ENCODE results near the gene TEX26. TPM values are rescaled to one million over a fixed set of nuclear protein-coding genes. Genes with fewer than 3 reads are reported as not detected.

Gene TEX26
- total RNA-seq, 1 donor from 2014 or later: not detected

- no peak for TF ChIP-seq CTCF (IDR thresholded peaks at IDR 0.05; ENCODE audit: unreplicated experiment)
- Mint-ChIP-seq H3K27me3 (ENCODE audit: unreplicated experiment) (no peaks in the 10 kb centered on the region), H3K27ac (ENCODE audit: unreplicated experiment) (no peak overlapping the region), H3K4me3 (ENCODE audit: unreplicated experiment) (no peak overlapping the region), H3K4me1 (ENCODE audit: unreplicated experiment) (no peaks in the 10 kb centered on the region), H3K9me3 (ENCODE audit: unreplicated experiment) (no peaks in the 10 kb centered on the region), H3K36me3 (ENCODE audit: low read depth, unreplicated experiment) (no peaks in the 10 kb centered on the region)
- DNase-seq (ENCODE audit: low spot score): no peak
Measured at GRCh38 chr13:30916991-30917390, 15.5 kb upstream of the TEX26 start.

GRCh38 chr13:30918662-30919405, 13.6 kb upstream of the TEX26 start:
- no peak for DNase-seq (ENCODE audit: low spot score)
- no peak for TF ChIP-seq CTCF (IDR thresholded peaks at IDR 0.05; ENCODE audit: unreplicated experiment)
- no peak overlapping the region for H3K27ac Mint-ChIP-seq (ENCODE audit: unreplicated experiment)
- H3K4me3 Mint-ChIP-seq (ENCODE audit: unreplicated experiment): no peak overlapping the region
- H3K4me1 Mint-ChIP-seq (ENCODE audit: unreplicated experiment): no peaks in the 10 kb centered on the region
- H3K9me3 Mint-ChIP-seq (ENCODE audit: unreplicated experiment): no peaks in the 10 kb centered on the region
- H3K36me3 Mint-ChIP-seq (ENCODE audit: low read depth, unreplicated experiment): no peaks in the 10 kb centered on the region
- H3K27me3 Mint-ChIP-seq (ENCODE audit: unreplicated experiment): no peaks in the 10 kb centered on the region

GRCh38 chr13:30920162-30920909, 12.1 kb upstream of the TEX26 start:
- Mint-ChIP-seq H3K36me3 (ENCODE audit: low read depth, unreplicated experiment) (no peaks in the 10 kb centered on the region), H3K27me3 (ENCODE audit: unreplicated experiment) (no peaks in the 10 kb centered on the region), H3K4me3 (ENCODE audit: unreplicated experiment) (no peak overlapping the region), H3K9me3 (ENCODE audit: unreplicated experiment) (no peaks in the 10 kb centered on the region), H3K4me1 (ENCODE audit: unreplicated experiment) (no peaks in the 10 kb centered on the region), H3K27ac (ENCODE audit: unreplicated experiment) (no peak overlapping the region)
- DNase-seq (ENCODE audit: low spot score): no peak
- no peak for TF ChIP-seq CTCF (IDR thresholded peaks at IDR 0.05; ENCODE audit: unreplicated experiment)

- H3K36me3 Mint-ChIP-seq (ENCODE audit: low read depth, unreplicated experiment): no peaks in the 10 kb centered on the region
- peaks cover 3% of the 10 kb centered on the region for H3K27me3 Mint-ChIP-seq (ENCODE audit: unreplicated experiment)
- no peak for DNase-seq (ENCODE audit: low spot score)
- H3K27ac Mint-ChIP-seq (ENCODE audit: unreplicated experiment): no peak overlapping the region
- no peaks in the 10 kb centered on the region for H3K9me3 Mint-ChIP-seq (ENCODE audit: unreplicated experiment)
- no peak overlapping the region for H3K4me3 Mint-ChIP-seq (ENCODE audit: unreplicated experiment)
- H3K4me1 Mint-ChIP-seq (ENCODE audit: unreplicated experiment): no peaks in the 10 kb centered on the region
- TF ChIP-seq CTCF (IDR thresholded peaks at IDR 0.05; ENCODE audit: unreplicated experiment): no peak
Measured at GRCh38 chr13:30923418-30923817, 9.0 kb upstream of the TEX26 start.

GRCh38 chr13:30924721-30925120, 7.7 kb upstream of the TEX26 start:
- Mint-ChIP-seq H3K9me3 (ENCODE audit: unreplicated experiment) (no peaks in the 10 kb centered on the region), H3K4me3 (ENCODE audit: unreplicated experiment) (no peak overlapping the region), H3K36me3 (ENCODE audit: low read depth, unreplicated experiment) (no peaks in the 10 kb centered on the region), H3K27me3 (ENCODE audit: unreplicated experiment) (peaks cover 3% of the 10 kb centered on the region), H3K27ac (ENCODE audit: unreplicated experiment) (no peak overlapping the region), H3K4me1 (ENCODE audit: unreplicated experiment) (no peaks in the 10 kb centered on the region)
- no peak for TF ChIP-seq CTCF (IDR thresholded peaks at IDR 0.05; ENCODE audit: unreplicated experiment)
- DNase-seq (ENCODE audit: low spot score): no peak
